Measurements from ENCODE around the gene MRPS16.
A peak's percentile ranks its signal among the peaks of the same experiment; 100 is the strongest.

The MRPS16 gene

GRCh38 chr10:73232887-73233286 lies 19.6 kb downstream of the MRPS16 start:
- Histone ChIP-seq H3K4me3 (ENCODE audit: low read depth, low read length) (no peak overlapping the region), H3K36me3 (peaks cover 13% of the 10 kb centered on the region), H3K27me3 (no peaks in the 10 kb centered on the region), H3K9me3 (no peaks in the 10 kb centered on the region), H3K4me1 (no peaks in the 10 kb centered on the region)
- DNase-seq: peak; percentile 20
- TF ChIP-seq CTCF (IDR thresholded peaks at IDR 0.05; ENCODE audit: low read depth, low read length): peak; percentile 45

GRCh38 chr10:73229567-73229966 lies 22.9 kb downstream of the MRPS16 start:
- H3K36me3 ChIP-seq: peaks cover 5% of the 10 kb centered on the region
- no peaks in the 10 kb centered on the region for H3K27me3 ChIP-seq
- no peak overlapping the region for H3K4me3 ChIP-seq (ENCODE audit: low read depth, low read length)
- no peak for TF ChIP-seq CTCF (IDR thresholded peaks at IDR 0.05; ENCODE audit: low read depth, low read length)
- H3K9me3 ChIP-seq: no peaks in the 10 kb centered on the region
- DNase-seq: no peak
- H3K4me1 ChIP-seq: no peaks in the 10 kb centered on the region

GRCh38 chr10:73228247-73228646 lies 24.2 kb downstream of the MRPS16 start:
- Histone ChIP-seq H3K9me3 (no peaks in the 10 kb centered on the region), H3K4me3 (ENCODE audit: low read depth, low read length) (no peak overlapping the region), H3K27me3 (no peaks in the 10 kb centered on the region), H3K4me1 (no peaks in the 10 kb centered on the region), H3K36me3 (no peaks in the 10 kb centered on the region; the same call in 1 of the 2 replicates)
- TF ChIP-seq CTCF (IDR thresholded peaks at IDR 0.05; ENCODE audit: low read depth, low read length): no peak
- no peak for DNase-seq

- Histone ChIP-seq H3K9me3 (no peaks in the 10 kb centered on the region), H3K4me3 (ENCODE audit: low read depth, low read length) (no peak overlapping the region), H3K36me3 (no peaks in the 10 kb centered on the region), H3K27me3 (no peaks in the 10 kb centered on the region), H3K4me1 (no peaks in the 10 kb centered on the region)
- DNase-seq: no peak
- TF ChIP-seq CTCF (IDR thresholded peaks at IDR 0.05; ENCODE audit: low read depth, low read length): no peak
These were observed 25.8 kb downstream of the MRPS16 start for GRCh38 chr10:73226663-73227062.

GRCh38 chr10:73225518-73225917 lies 26.9 kb downstream of the MRPS16 start:
- no peaks in the 10 kb centered on the region for H3K4me1 ChIP-seq
- TF ChIP-seq CTCF (IDR thresholded peaks at IDR 0.05; ENCODE audit: low read depth, low read length): no peak
- no peaks in the 10 kb centered on the region for H3K9me3 ChIP-seq
- DNase-seq: no peak
- no peak overlapping the region for H3K4me3 ChIP-seq (ENCODE audit: low read depth, low read length)
- H3K27me3 ChIP-seq: no peaks in the 10 kb centered on the region
- no peaks in the 10 kb centered on the region for H3K36me3 ChIP-seq

GRCh38 chr10:73220989-73221388 lies 31.5 kb downstream of the MRPS16 start:
- no peak for TF ChIP-seq CTCF (IDR thresholded peaks at IDR 0.05; ENCODE audit: low read depth, low read length)
- Histone ChIP-seq H3K9me3 (no peaks in the 10 kb centered on the region), H3K36me3 (no peaks in the 10 kb centered on the region), H3K27me3 (no peaks in the 10 kb centered on the region), H3K4me1 (no peaks in the 10 kb centered on the region), H3K4me3 (ENCODE audit: low read depth, low read length) (no peak overlapping the region)
- no peak for DNase-seq
